Panc1 (cell line): ENCODE results near the gene CKB. TPM values are rescaled to one million over a fixed set of nuclear protein-coding genes. Genes with fewer than 3 reads are reported as not detected.

ENCODE experiments used
- ATAC-seq: fragments of 200-7000 bp; cut with Tn5 transposase; 2 replicates; pipeline ENCODE4 v1.9.1; 2020; ENCODE audit warnings: mild to moderate bottlenecking, moderate library complexity
- BruUV-seq: library from RNA; stranded (reverse); fragments of 400-500 nt; replicated peaks from 2 replicates; lab custom pipeline; 2021; lab: Mats Ljungman, UMichigan
- CTCF ChIA-PET: fragments of 300-600 bp; sonication (Branson Sonifier 250); formaldehyde crosslinking; loops from one replicate; lab custom pipeline; 2022; ENCODE audit warnings: antibody characterized with exemption; lab: Charles Lee
- POLR2A ChIA-PET: fragments of 300-600 bp; sonication (Branson Sonifier 250); formaldehyde crosslinking; loops from one replicate; lab custom pipeline; 2022; ENCODE audit warnings: antibody characterized with exemption; lab: Charles Lee
- DNase-seq: peaks from one replicate; pipeline ENCODE4 v3.0.0-alpha.2; 2010; ENCODE audit warnings: low read depth, low spot score
- H3K27ac ChIP-seq: 2 replicates; pipeline ENCODE4 v1.5.1; 2011; ENCODE audit warnings: mild to moderate bottlenecking, low read length, inconsistent platforms
- H3K27me3 ChIP-seq: fragments of 200-500 bp; sonication (Bioruptor generic); 2 replicates; pipeline ENCODE4 v1.6.0; 2014; ENCODE audit warnings: low read length, inconsistent platforms; ENCODE audit not compliant: control insufficient read depth, insufficient read depth
- H3K36me3 ChIP-seq: fragments of 200-500 bp; sonication (Bioruptor generic); 2 replicates; pipeline ENCODE4 v1.5.1; 2014; ENCODE audit warnings: inconsistent platforms, mild to moderate bottlenecking, low read length, moderate library complexity; ENCODE audit not compliant: control insufficient read depth, insufficient read depth
- H3K4me1 ChIP-seq: 2 replicates; pipeline ENCODE4 v1.5.1; 2011; ENCODE audit warnings: inconsistent platforms, mild to moderate bottlenecking, low read length, moderate library complexity; ENCODE audit not compliant: control insufficient read depth, insufficient read depth
- H3K4me3 ChIP-seq, 2 experiments: 2 replicates each; pipeline ENCODE4 v1.5.1; 2011 to 2012; ENCODE audit warnings: low read depth in 2 of 2, low read length in 2 of 2, mild to moderate bottlenecking in 2 of 2, inconsistent platforms in 1 of 2, moderate library complexity in 1 of 2
- H3K9me3 ChIP-seq: fragments of 200-500 bp; sonication (Bioruptor generic); 2 replicates; pipeline ENCODE4 v1.5.1; 2014; ENCODE audit warnings: low read depth, mild to moderate bottlenecking, inconsistent platforms, low read length, moderate library complexity; ENCODE audit not compliant: control insufficient read depth, insufficient read depth
- POLR2AphosphoS5 ChIP-seq: IDR thresholded peaks from 2 replicates; pipeline ENCODE4 v1.6.1; 2012; ENCODE audit warnings: mild to moderate bottlenecking, low read depth, low read length, moderate library complexity
- REST ChIP-seq, 2 experiments: IDR thresholded peaks; 2 replicates each; pipeline ENCODE4 v1.6.1; 2011 to 2012; ENCODE audit warnings: low read depth in 2 of 2, control low read depth in 1 of 2, low read length in 1 of 2, mild to moderate bottlenecking in 1 of 2, moderate library complexity in 1 of 2; ENCODE audit not compliant: insufficient read depth in 1 of 2
- SIN3A ChIP-seq: IDR thresholded peaks from 2 replicates; pipeline ENCODE4 v1.6.1; 2012; ENCODE audit warnings: low read depth, mild to moderate bottlenecking, low read length, moderate library complexity, borderline replicate concordance; ENCODE audit not compliant: insufficient read depth
- TCF7L2 ChIP-seq: IDR thresholded peaks from 2 replicates; pipeline ENCODE4 v1.6.1; 2011; ENCODE audit warnings: mild to moderate bottlenecking, low read depth, low read length, inconsistent platforms
- in situ Hi-C: cut with HindIII; loops from 2 replicates; pipeline ENCODE4 v1.10.0; 2016; ENCODE audit warnings: low sequenced_read_pairs, low pct_unique_long_range_greater_than_20kb
- intact Hi-C: fragments of 100-400 bp; cut with micrococcal nuclease; formaldehyde crosslinking; loops from one replicate; pipeline ENCODE4 v1.10.0; 2022; ENCODE audit not compliant: unreplicated experiment
- total RNA-seq: library from RNA; stranded (reverse); gene quantifications from one replicate; pipeline ENCODE4 v1.2.1, GENCODE V29; 2021; ENCODE audit not compliant: unreplicated experiment
- TF ChIP-seq, protein P1 (sequence below): fragments of 450-650 bp; IDR thresholded peaks from 2 replicates; pipeline ENCODE4 v1.5.1; 2017; ENCODE audit warnings: mild to moderate bottlenecking

The CKB gene
- total RNA-seq, 1 experiment from 2014 or later, result 436 TPM

- DNase-seq, result no peak
- BruUV-seq, result no TSS peak
- no peaks in the 10 kb centered on the region for H3K27me3 ChIP-seq
- H3K4me3 ChIP-seq, result no peak overlapping the region
- ChIA-PET POLR2A (no interaction called here), CTCF (interaction anchor here (0.7 to 1.1 kb wide), 2 partner anchors 33 to 261 kb away, joined by 3 to 4 read pairs; no protein-coding TSS in a partner anchor)
- intact Hi-C loops, result no loop called here
- H3K4me1 ChIP-seq, result peaks cover 30% of the 10 kb centered on the region
- H3K36me3 ChIP-seq, result no peaks in the 10 kb centered on the region
- H3K27ac ChIP-seq, result no peak overlapping the region; the same call in 1 of the 2 replicates
- H3K9me3 ChIP-seq, result no peaks in the 10 kb centered on the region
- ATAC-seq, result no peak
- in situ Hi-C loops, result no loop called here
- TF ChIP-seq POLR2AphosphoS5 (no peak), REST (IDR thresholded peaks at IDR 0.05; ENCODE audit: insufficient read depth in 1 of 2, low read depth in 2 of 2, low read length in 1 of 2) (no peak), TCF7L2 (no peak), SIN3A (no peak)
- TF ChIP-seq, protein P1, sequence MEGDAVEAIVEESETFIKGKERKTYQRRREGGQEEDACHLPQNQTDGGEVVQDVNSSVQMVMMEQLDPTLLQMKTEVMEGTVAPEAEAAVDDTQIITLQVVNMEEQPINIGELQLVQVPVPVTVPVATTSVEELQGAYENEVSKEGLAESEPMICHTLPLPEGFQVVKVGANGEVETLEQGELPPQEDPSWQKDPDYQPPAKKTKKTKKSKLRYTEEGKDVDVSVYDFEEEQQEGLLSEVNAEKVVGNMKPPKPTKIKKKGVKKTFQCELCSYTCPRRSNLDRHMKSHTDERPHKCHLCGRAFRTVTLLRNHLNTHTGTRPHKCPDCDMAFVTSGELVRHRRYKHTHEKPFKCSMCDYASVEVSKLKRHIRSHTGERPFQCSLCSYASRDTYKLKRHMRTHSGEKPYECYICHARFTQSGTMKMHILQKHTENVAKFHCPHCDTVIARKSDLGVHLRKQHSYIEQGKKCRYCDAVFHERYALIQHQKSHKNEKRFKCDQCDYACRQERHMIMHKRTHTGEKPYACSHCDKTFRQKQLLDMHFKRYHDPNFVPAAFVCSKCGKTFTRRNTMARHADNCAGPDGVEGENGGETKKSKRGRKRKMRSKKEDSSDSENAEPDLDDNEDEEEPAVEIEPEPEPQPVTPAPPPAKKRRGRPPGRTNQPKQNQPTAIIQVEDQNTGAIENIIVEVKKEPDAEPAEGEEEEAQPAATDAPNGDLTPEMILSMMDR, result no peak
Measured at GRCh38 chr14:103551338-103551762, 28.7 kb upstream of the CKB start.

DNA sequence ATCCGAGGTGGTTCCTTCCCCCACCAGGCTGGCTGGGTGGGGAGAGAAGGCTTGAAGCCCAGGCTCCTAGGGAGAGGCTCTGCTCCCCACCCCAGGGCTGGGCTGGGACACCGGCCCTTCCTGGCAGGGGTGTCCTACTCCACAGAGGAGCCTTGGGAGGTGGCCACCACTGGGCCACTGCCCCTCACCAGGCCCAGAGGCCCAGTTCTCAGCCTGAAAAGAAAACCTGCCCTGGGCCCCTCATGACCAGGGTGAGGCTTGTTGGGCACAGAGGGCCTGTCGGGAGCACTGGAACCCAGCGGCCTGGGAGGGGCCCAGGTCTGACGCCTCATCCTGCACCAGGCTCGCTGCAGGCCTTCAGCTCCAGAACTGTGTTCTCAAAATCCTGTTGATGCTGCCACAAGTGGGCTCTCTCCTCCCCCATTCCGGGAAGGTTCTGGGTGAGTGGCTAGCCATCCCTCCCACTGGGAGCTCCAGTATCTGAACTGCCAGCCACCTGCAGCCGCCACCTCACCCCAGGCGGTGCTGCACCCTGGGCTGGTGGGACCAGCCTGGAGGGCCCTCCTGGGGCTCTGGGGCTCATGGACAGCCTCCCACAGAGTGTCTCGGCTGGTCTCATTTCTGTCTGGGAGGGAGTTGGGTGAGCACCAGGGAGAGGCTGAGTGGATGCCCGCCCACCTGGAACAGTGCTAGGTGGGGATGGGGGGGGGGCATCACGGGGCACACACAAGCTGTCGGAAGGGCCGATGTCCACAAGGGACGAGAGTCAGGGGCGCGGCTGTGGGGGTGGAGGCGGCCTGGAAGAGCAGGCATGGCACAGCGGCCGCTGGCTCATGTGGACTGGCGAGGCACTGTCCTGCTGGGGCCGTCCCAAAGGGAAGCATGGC is 28.1 kb upstream of the CKB start:
- Histone ChIP-seq H3K9me3 (no peaks in the 10 kb centered on the region), H3K4me1 (peaks cover 30% of the 10 kb centered on the region), H3K27me3 (no peaks in the 10 kb centered on the region), H3K4me3 (no peak overlapping the region), H3K27ac (peak overlapping the region; percentile 34; the same call in 1 of the 2 replicates), H3K36me3 (no peaks in the 10 kb centered on the region)
- in situ Hi-C loops, result no loop called here
- DNase-seq (no peak), ATAC-seq (no peak)
- BruUV-seq, result no TSS peak
- intact Hi-C loops, result no loop called here
- ChIA-PET POLR2A (interaction anchor here (0.5 to 0.7 kb wide), 3 partner anchors 11 to 21 kb away, joined by 3 to 8 read pairs (median 5); no protein-coding TSS in a partner anchor), CTCF (interaction anchor here (0.7 kb wide), 1 partner anchor 52 kb away, joined by 3 read pairs; no protein-coding TSS in a partner anchor)
- TF ChIP-seq REST (IDR thresholded peaks at IDR 0.05; ENCODE audit: insufficient read depth in 1 of 2, low read depth in 2 of 2, low read length in 1 of 2) (no peak), TCF7L2 (no peak), SIN3A (no peak), POLR2AphosphoS5 (no peak)
- TF ChIP-seq, protein P1, result no peak
